Fibroblast of the aortic adventitia (primary cell): ENCODE results near the gene TCF4. TPM values are rescaled to one million over a fixed set of nuclear protein-coding genes. Genes with fewer than 3 reads are reported as not detected.

Experiments
- DNase-seq: peaks from one replicate; pipeline ENCODE4 v3.0.0-alpha.2; 2010; ENCODE audit warnings: low read depth
- H3K4me3 ChIP-seq: 2 replicates; pipeline ENCODE4 v1.5.1; 2011; ENCODE audit warnings: low read depth, mild to moderate bottlenecking, control low read depth, low read length, moderate library complexity
- CTCF ChIP-seq: IDR thresholded peaks from 2 replicates; pipeline ENCODE4 v1.5.1; 2011; ENCODE audit warnings: mild to moderate bottlenecking, low read length, control low read depth, inconsistent platforms; ENCODE audit not compliant: insufficient read depth
- total RNA-seq: library from RNA; depleted of rRNA; stranded (reverse); fragments of >200 nt; gene quantifications from 2 replicates; pipeline ENCODE4 v1.2.3, GENCODE V29; 2012; ENCODE audit warnings: low replicate concordance

The TCF4 gene
- total RNA-seq, 1 donor = 105 TPM

GRCh38 chr18:55343396-55344073 lies 244.5 kb downstream of the TCF4 start:
- H3K4me3 ChIP-seq = no peak overlapping the region
- peak; percentile 64 for DNase-seq
- TF ChIP-seq CTCF = peak; percentile 70

GRCh38 chr18:55340998-55341397 lies 247.0 kb downstream of the TCF4 start:
- TF ChIP-seq CTCF = no peak
- H3K4me3 ChIP-seq = no peak overlapping the region
- no peak for DNase-seq

GRCh38 chr18:55339990-55340389 lies 248.0 kb downstream of the TCF4 start:
- no peak for TF ChIP-seq CTCF
- no peak for DNase-seq
- H3K4me3 ChIP-seq = no peak overlapping the region

- DNase-seq = peak; percentile 24
Measured at GRCh38 chr18:55338978-55339650, 248.9 kb downstream of the TCF4 start.

GRCh38 chr18:55337908-55338521 lies 250.0 kb downstream of the TCF4 start:
- no peak for TF ChIP-seq CTCF
- no peak overlapping the region for H3K4me3 ChIP-seq
- DNase-seq = no peak

More at GRCh38 chr18:55338978-55339650, 248.9 kb downstream of the TCF4 start:
- H3K4me3 ChIP-seq = no peak overlapping the region
- peak; percentile 9 for TF ChIP-seq CTCF

GRCh38 chr18:55337138-55337537 lies 250.9 kb downstream of the TCF4 start:
- DNase-seq = no peak
- no peak for TF ChIP-seq CTCF
- no peak overlapping the region for H3K4me3 ChIP-seq
